Measurements from ENCODE around the gene PBX4. TPM values are rescaled to one million over a fixed set of nuclear protein-coding genes. Genes with fewer than 3 reads are reported as not detected.

PBX4 gene
- total RNA-seq, 1 experiment from 2014 or later: 11.6 TPM

- TF ChIP-seq ATF3 (IDR thresholded peaks at IDR 0.05) (no peak), REST (IDR thresholded peaks at IDR 0.05; ENCODE audit: low read depth) (no peak), EZH2 (IDR thresholded peaks at IDR 0.05) (no peak)
Observed at GRCh38 chr19:19619181-19619848, 828 bp upstream of the PBX4 start (continued).

- H3K4me1 ChIP-seq (ENCODE audit: control insufficient read depth in 1 of 2, insufficient read depth in 2 of 2, low read length in 2 of 2): peaks cover 59 to 81% of the 10 kb centered on the region in 2 experiments
- H3K27me3 ChIP-seq (ENCODE audit: insufficient read depth, low read length): no peaks in the 10 kb centered on the region
- ATAC-seq: no peak
Observed at GRCh38 chr19:19615086-19615485, 3.4 kb downstream of the PBX4 start.

More at GRCh38 chr19:19615086-19615485, 3.4 kb downstream of the PBX4 start:
- ChIA-PET POLR2A (no interaction called here), CTCF (interaction anchor here (2.0 kb wide), 1 partner anchor 62 kb away, joined by 10 read pairs; no protein-coding TSS in a partner anchor), RAD21 (ENCODE audit: low non-redundant PET in 1 of 2, low total read pairs in 2 of 2, uncharacterized antibody in 2 of 2, unreplicated experiment in 2 of 2) (no interaction called here)
- peak overlapping the region; percentile 47 for H3K9ac ChIP-seq (ENCODE audit: low read length)
- peak overlapping the region; percentile 42 for H3K27ac ChIP-seq (ENCODE audit: low read depth, low read length)
- H3K4me2 ChIP-seq (ENCODE audit: low read length): peak overlapping the region; percentile 70
- no peaks in the 10 kb centered on the region for H4K20me1 ChIP-seq (ENCODE audit: insufficient read depth)
- intact Hi-C loops (cut with micrococcal nuclease): no loop called here
- H3K9me3 ChIP-seq (ENCODE audit: control insufficient read depth in 1 of 2, insufficient read depth in 1 of 2, low read depth in 1 of 2, low read length in 2 of 2): no peaks in the 10 kb centered on the region
- peaks cover 42% of the 10 kb centered on the region for H3K79me2 ChIP-seq (ENCODE audit: insufficient read depth, low read length)
- H3K4me3 ChIP-seq (replicated peaks in 1 of 2; ENCODE audit: low read depth in 1 of 2, low read length in 2 of 2): no peak overlapping the region
- H3K9me2 ChIP-seq (ENCODE audit: insufficient read depth): no peaks in the 10 kb centered on the region
- H2AFZ ChIP-seq (ENCODE audit: low read depth, low read length, poor library complexity, severe bottlenecking): no peak overlapping the region
- peak; percentile 66 for DNase-seq (ENCODE audit: low read depth, low spot score)
- no peaks in the 10 kb centered on the region for H3K36me3 ChIP-seq (ENCODE audit: control insufficient read depth in 1 of 2, insufficient read depth in 2 of 2, low read length in 2 of 2)
- TF ChIP-seq ZNF274 (IDR thresholded peaks at IDR 0.05; ENCODE audit: low read depth, low read length) (no peak), ZFX (IDR thresholded peaks at IDR 0.05) (0 out of 2 replicates have a peak, but pooled peaks have one; percentile 24), ELF1 (IDR thresholded peaks at IDR 0.05; ENCODE audit: borderline replicate concordance, low read depth) (no peak), SIN3A (IDR thresholded peaks at IDR 0.05; ENCODE audit: low read depth) (no peak), CEBPB (IDR thresholded peaks at IDR 0.05; ENCODE audit: low read depth) (no peak), FOSL1 (IDR thresholded peaks at IDR 0.05; ENCODE audit: low read depth) (peak; percentile 73), JUND (IDR thresholded peaks at IDR 0.05) (peak; percentile 24; the same call in 1 of the 2 replicates), CBX3 (IDR thresholded peaks at IDR 0.05; ENCODE audit: low read depth) (peak; percentile 66; the same call in 1 of the 2 replicates), EZH2 (IDR thresholded peaks at IDR 0.05) (no peak), RAD21 (IDR thresholded peaks at IDR 0.05; ENCODE audit: low read depth) (no peak), MAX (IDR thresholded peaks at IDR 0.05) (peak; percentile 91)
- BruUV-seq (replicated peaks): no TSS peak
